WERI-Rb-1 (cell line): ENCODE measurements around the gene LAMB3.
"Not testable (repeated sequence)": the region's sequence is repeated elsewhere in the genome, so short reads cannot be mapped to it uniquely, and the experiment has no call there.

Experiments used
- DNase-seq: peaks from one replicate; pipeline ENCODE4 v3.0.0-alpha.2; 2020
- H3K27ac ChIP-seq: fragments of 250-450 bp; sonication (Bioruptor Pico); 2 replicates; pipeline ENCODE4 v1.5.1; 2020; ENCODE audit warnings: mild to moderate bottlenecking, moderate library complexity
- H3K27me3 ChIP-seq: fragments of 250-450 bp; sonication (Bioruptor Pico); 2 replicates; pipeline ENCODE4 v1.5.1; 2021; ENCODE audit warnings: mild to moderate bottlenecking, low read depth, moderate library complexity; ENCODE audit not compliant: insufficient read depth, severe bottlenecking
- H3K36me3 ChIP-seq: fragments of 250-450 bp; sonication (Bioruptor Pico); 2 replicates; pipeline ENCODE4 v1.5.1; 2020; ENCODE audit warnings: mild to moderate bottlenecking, moderate library complexity
- H3K4me3 ChIP-seq: 2 replicates; pipeline ENCODE4 v1.5.1; 2011; ENCODE audit warnings: low read depth, mild to moderate bottlenecking, control low read depth, low read length
- H3K9me3 ChIP-seq: fragments of 250-450 bp; sonication (Bioruptor Pico); 2 replicates; pipeline ENCODE4 v1.5.1; 2021; ENCODE audit warnings: mild to moderate bottlenecking, moderate library complexity; ENCODE audit not compliant: severe bottlenecking
- TF ChIP-seq, protein P1 (sequence below): IDR thresholded peaks from 2 replicates; pipeline ENCODE4 v1.5.1; 2011; ENCODE audit warnings: low read depth, mild to moderate bottlenecking, control low read depth, inconsistent platforms, low read length

Gene LAMB3

DNA sequence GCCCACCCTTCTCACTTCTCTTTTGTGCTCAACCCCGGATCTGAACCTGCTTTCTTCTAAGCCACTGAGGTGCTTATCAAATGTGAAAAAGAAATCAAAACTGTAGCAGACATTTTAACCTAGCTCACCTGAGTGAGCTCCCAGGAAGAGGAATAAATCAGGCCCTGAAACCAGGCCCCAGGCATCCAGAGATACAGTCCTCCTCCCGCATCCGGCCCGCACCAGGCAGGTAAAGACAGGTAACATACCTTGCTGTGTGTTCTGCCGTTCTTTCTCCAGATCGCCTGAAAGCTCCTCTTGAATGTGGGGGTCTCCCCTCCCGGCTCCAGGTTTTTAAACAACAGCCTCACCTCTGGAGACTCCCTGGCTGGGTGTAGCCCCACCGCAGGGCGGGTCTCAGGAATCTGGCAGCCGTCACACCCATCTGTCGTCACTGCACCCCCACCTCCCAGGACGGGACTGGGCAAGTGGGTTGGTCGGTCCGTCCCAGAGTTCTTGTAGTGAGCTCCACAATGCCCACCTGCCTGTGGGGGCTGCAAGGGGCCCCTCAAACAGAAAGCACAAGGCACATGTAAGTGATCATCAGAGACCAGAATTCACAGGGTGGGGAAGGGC lies at the start of gene LAMB3:
TSS of gene LAMB3 (minus strand) at position 305 of the 615 bp plus-strand sequence. CDS start 1,481 bp downstream, outside the sequence.
- no peak for DNase-seq

DNA sequence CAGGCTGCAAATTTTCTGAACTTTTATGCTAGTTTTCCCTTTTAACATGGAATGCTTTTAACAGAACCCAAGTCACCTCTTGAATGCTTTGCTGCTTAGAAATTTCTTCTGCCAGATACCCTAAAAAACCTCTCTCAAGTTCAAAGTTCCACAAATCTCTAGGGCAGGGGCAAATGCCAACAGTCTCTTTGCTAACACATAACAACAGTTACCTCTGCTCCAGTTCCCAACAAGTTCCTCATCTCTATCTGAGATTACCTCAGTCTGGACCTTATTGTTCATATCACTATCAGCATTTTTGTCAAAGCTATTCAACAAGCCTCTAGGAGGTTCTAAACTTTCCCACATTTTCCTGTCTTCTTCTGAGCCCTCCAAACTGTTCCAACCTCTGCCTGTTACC lies 48.5 kb upstream of the LAMB3 start:
- peaks cover 63% of the 10 kb centered on the region for H3K27me3 ChIP-seq
- H3K4me3 ChIP-seq, H3K9me3 ChIP-seq, H3K27ac ChIP-seq, H3K36me3 ChIP-seq, DNase-seq: not testable (repeated sequence)

More for the DNA sequence above, at the start of gene LAMB3:
- Histone ChIP-seq H3K27ac (no peak within 1 kb of the TSS), H3K4me3 (no peak within 1 kb of the TSS), H3K36me3 (no peaks in the 10 kb centered on the region), H3K27me3 (peaks cover 70% of the 10 kb centered on the region), H3K9me3 (no peaks in the 10 kb centered on the region)
- TF ChIP-seq, protein P1, sequence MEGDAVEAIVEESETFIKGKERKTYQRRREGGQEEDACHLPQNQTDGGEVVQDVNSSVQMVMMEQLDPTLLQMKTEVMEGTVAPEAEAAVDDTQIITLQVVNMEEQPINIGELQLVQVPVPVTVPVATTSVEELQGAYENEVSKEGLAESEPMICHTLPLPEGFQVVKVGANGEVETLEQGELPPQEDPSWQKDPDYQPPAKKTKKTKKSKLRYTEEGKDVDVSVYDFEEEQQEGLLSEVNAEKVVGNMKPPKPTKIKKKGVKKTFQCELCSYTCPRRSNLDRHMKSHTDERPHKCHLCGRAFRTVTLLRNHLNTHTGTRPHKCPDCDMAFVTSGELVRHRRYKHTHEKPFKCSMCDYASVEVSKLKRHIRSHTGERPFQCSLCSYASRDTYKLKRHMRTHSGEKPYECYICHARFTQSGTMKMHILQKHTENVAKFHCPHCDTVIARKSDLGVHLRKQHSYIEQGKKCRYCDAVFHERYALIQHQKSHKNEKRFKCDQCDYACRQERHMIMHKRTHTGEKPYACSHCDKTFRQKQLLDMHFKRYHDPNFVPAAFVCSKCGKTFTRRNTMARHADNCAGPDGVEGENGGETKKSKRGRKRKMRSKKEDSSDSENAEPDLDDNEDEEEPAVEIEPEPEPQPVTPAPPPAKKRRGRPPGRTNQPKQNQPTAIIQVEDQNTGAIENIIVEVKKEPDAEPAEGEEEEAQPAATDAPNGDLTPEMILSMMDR, result no peak

DNA sequence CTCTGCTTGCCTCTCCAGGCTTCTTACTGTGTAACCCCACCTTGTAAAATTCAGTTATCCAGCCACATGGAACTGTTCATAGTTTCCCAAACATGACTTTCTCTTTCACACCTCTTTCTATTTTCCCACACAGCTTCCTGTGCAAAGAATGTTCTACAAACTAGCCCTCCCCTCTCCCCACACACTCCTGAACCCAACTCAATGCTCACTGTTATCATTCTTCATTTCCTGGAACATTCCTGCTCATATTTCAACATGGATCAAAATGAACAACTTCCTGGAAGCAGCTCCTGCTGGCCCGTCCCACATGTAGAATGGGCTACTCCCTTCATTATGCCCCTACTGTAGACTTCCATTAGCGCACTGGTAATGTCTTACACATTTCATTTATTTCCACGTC lies 44.9 kb upstream of the LAMB3 start:
- no peaks in the 10 kb centered on the region for H3K36me3 ChIP-seq
- no peak overlapping the region for H3K4me3 ChIP-seq
- peaks cover 61% of the 10 kb centered on the region for H3K27me3 ChIP-seq
- H3K9me3 ChIP-seq, result no peaks in the 10 kb centered on the region
- no peak for DNase-seq
- TF ChIP-seq, protein P1, result no peak
- no peak overlapping the region for H3K27ac ChIP-seq

DNA sequence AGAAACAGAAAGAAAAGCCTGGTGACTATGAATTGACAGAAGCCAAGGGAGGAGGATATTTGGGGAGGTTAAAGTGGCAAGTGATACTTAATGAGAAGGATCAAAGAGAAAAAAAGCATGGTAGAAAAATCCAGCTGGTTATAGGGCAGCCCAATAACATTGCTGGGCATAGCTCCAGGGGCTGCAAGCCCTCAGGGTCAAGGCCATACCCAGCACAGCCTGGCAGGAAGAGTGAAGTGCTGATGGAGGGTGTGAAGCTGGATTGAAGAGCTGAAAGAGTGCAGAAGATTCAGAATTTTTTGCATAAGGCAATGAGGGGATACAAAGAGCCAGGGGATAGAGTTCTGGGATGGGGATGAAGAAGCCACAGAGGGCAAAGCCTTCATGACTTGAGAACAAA lies 44.4 kb upstream of the LAMB3 start:
- no peak overlapping the region for H3K4me3 ChIP-seq
- H3K27ac ChIP-seq, result no peak overlapping the region
- H3K27me3 ChIP-seq, result peaks cover 62% of the 10 kb centered on the region
- no peak for DNase-seq
- H3K9me3 ChIP-seq, result no peaks in the 10 kb centered on the region
- no peaks in the 10 kb centered on the region for H3K36me3 ChIP-seq
- TF ChIP-seq, protein P1, result no peak

DNA sequence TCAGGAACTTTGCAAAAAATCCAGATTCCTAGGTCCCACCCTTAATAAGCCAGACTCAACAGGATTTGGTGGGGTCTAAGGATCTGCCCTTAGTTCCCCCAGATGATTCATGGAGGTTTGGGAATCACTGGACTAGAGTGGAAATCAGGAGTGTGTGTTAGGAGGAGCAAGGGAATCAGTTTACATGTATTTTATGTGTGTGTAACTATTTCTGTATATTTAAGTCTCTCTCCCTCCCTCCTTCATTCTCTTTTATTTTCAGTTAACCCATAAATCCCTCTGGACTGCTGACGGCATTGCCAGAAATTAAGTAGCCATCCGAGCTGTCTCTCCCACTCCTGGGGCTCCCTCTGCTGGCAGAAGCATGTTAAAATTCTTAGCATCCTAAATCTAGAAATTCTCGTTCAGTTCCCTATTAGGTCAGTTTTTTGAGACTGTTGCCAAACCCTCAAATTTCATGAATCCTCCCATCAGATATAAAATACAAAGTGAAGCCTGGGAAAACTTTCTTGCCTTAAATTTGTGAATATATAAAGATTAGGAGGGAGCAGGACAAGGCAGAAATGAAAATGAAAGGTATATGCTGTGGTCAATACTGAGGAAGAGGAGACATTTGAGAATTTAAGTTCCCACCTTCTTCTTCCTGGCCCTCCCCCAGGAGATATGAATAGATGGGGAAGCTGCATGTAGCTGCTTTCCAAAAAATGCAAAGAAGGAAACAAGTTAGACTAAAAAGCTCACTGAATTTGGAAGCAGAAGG lies 40.7 kb upstream of the LAMB3 start:
- H3K27ac ChIP-seq, result no peak overlapping the region
- no peaks in the 10 kb centered on the region for H3K36me3 ChIP-seq
- peaks cover 50% of the 10 kb centered on the region for H3K27me3 ChIP-seq
- no peak overlapping the region for H3K4me3 ChIP-seq
- no peaks in the 10 kb centered on the region for H3K9me3 ChIP-seq
- TF ChIP-seq, protein P1, result peak; percentile 64
- peak; percentile 62 for DNase-seq

DNA sequence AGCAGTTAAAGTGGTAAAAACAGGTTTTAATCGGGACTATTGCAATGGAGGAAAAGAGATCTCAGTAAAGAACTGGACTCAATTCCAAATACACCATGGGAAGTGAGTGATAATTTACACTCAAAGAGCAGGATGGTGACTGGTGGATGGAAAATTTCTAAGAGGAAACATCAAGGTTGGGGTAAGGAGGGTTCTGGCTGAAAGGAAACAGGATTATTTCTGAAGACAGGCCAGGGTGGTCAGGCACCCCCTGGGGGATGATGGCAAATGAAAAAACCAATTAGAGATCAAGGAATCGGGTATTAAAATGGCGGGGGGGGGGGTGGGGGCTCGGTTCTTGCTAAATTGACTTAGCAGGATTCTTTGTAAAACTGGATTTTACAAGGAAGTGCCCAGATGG lies 40.1 kb upstream of the LAMB3 start:
- no peaks in the 10 kb centered on the region for H3K36me3 ChIP-seq
- no peak for DNase-seq
- no peak overlapping the region for H3K27ac ChIP-seq
- H3K4me3 ChIP-seq, result no peak overlapping the region
- TF ChIP-seq, protein P1, result no peak
- no peaks in the 10 kb centered on the region for H3K9me3 ChIP-seq
- H3K27me3 ChIP-seq, result peaks cover 55% of the 10 kb centered on the region
